GM21825 (cell line): ENCODE measurements around the gene LRP1.

ENCODE experiments used
- ATAC-seq: cut with Tn5 transposase; IDR thresholded peaks from one replicate; pipeline ENCODE4 v1.9.1; 2021; ENCODE audit warnings: mild to moderate bottlenecking, moderate library complexity; ENCODE audit not compliant: unreplicated experiment

The LRP1 gene

DNA sequence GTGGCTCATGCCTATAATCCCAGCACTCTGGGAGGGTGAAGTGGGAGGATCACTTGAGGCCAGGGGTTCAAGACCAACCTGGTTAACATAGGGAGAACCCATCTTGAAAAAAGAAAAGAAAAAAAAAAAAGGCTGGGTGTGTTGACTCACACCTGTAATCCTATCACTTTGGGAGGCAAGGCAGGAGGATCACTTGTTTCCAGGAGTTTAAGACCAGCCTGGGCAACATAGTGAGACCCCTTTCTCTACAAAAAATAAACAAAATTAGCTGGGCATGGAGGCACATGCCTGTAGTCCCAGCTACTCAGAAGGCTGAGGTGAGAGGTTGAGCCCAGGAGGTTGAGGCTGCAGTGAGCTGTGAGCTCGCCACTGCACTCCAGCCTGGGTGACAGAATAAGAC, 42.1 kb downstream of the LRP1 start:
- ATAC-seq, result no peak

DNA sequence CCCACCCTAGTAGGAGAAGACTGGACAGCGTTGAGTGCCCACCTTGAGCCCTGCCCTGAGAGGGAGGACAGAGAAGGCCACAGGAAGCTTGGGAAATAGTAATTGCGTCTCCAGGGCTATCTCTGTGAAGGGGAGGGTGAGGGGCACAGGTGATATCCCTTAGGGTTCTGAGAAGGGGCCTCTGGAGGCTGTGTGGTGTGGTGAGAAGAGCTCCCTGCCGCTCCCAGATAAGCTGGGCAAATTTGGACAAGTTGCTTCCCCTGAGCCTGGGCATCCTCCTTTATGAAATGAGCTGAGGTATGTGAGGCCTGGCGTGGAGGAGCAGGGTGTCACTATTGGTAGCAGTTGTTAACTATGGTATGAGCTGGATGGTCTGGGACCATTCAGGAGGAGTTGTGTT, 42.6 kb downstream of the LRP1 start:
- no peak for ATAC-seq

GRCh38 chr12:57171668-57172067, 43.4 kb downstream of the LRP1 start:
- no peak for ATAC-seq

DNA sequence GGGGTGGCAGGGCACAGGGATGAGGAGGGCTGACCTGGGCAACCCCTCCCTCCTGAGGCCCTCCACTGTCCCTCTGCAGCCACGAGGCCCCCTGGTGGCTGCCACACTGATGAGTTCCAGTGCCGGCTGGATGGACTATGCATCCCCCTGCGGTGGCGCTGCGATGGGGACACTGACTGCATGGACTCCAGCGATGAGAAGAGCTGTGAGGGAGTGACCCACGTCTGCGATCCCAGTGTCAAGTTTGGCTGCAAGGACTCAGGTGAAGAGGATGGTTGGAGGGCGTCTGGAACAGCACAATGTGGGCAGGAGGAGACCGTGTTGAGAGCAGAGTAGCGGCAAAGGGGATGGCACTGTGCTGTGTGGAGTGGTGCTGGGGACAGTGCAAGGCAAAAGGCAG, 44.8 kb downstream of the LRP1 start:
- ATAC-seq, result no peak

- ATAC-seq, result no peak
Measured at GRCh38 chr12:57173683-57174082, 45.4 kb downstream of the LRP1 start.

GRCh38 chr12:57175428-57176138, 47.3 kb downstream of the LRP1 start:
- ATAC-seq, result no peak

DNA sequence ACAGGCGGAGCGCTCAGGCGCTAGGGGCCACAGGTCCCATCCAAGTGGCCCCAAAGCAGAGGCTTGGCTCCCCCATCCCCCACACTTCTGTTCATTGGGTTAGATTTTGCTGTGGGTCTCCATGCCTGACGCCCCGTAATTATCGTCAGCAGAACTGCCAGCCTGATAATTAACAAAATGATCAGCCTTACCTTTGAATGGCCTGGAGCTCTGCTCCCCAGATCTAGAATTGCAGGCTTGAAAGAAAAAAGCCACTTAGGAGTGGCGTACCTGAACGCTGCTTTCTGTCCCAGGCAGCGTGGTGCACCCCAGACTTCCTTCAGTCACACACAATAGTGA, 47.8 kb downstream of the LRP1 start:
- ATAC-seq, result no peak

GRCh38 chr12:57176846-57177245, 48.6 kb downstream of the LRP1 start:
- ATAC-seq, result no peak

DNA sequence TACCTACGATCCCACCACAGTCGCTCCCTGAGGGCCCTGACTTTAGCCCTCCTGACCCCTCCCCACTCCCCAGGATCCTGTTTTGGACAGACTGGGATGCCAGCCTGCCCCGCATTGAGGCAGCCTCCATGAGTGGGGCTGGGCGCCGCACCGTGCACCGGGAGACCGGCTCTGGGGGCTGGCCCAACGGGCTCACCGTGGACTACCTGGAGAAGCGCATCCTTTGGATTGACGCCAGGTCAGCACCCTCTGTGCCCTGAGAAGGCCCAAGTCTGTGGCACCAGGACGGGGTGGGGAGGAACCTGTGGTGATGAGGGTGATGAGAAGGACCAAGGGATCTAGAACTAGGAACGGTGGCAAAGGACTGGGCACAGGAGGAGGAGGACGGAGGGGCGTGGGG, 49.1 kb downstream of the LRP1 start:
- no peak for ATAC-seq

- no peak for ATAC-seq
Measured at GRCh38 chr12:57178213-57178612, 49.9 kb downstream of the LRP1 start.

DNA sequence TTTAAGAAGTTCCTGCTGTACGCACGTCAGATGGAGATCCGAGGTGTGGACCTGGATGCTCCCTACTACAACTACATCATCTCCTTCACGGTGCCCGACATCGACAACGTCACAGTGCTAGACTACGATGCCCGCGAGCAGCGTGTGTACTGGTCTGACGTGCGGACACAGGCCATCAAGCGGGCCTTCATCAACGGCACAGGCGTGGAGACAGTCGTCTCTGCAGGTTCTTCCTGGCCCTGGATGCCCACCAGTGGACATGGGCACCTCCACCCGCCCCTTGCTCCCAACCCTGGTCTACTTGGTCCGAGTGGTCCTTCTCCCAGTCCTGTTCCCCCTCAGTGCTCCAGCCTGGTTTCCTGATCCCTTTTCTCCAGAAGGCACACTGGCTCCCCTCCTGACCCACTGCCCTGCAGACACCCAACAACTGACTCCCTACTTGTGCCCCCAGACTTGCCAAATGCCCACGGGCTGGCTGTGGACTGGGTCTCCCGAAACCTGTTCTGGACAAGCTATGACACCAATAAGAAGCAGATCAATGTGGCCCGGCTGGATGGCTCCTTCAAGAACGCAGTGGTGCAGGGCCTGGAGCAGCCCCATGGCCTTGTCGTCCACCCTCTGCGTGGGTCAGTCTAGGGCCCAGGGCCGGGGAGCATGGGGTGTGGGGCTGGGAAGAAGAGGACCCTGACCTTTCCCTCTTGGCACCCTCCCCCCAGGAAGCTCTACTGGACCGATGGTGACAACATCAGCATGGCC, 51.2 kb downstream of the LRP1 start:
- ATAC-seq, result no peak

GRCh38 chr12:57180321-57180989, 52.2 kb downstream of the LRP1 start:
- no peak for ATAC-seq

DNA sequence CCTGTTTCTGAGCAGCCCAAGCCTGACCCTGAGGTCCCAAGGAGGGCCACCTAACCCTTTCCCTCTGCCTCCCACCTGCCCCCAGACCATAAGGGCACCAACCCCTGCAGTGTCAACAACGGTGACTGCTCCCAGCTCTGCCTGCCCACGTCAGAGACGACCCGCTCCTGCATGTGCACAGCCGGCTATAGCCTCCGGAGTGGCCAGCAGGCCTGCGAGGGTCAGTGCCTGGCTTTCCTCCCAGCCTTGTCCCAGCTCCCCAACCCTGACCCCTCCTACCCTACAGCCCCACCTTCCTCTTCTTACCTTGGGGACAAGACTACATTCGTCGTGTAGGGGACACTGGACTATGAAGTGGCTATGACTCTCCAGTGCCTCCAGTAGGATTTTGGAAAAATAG, 52.8 kb downstream of the LRP1 start:
- no peak for ATAC-seq

- ATAC-seq, result no peak
Measured at GRCh38 chr12:57181561-57182155, 53.4 kb downstream of the LRP1 start.

- ATAC-seq, result peak; percentile 63
Measured at GRCh38 chr12:57182918-57183575, 54.8 kb downstream of the LRP1 start.

- no peak for ATAC-seq
Measured at GRCh38 chr12:57183939-57184725, 55.8 kb downstream of the LRP1 start.

GRCh38 chr12:57185403-57185802, 57.1 kb downstream of the LRP1 start:
- ATAC-seq, result no peak

DNA sequence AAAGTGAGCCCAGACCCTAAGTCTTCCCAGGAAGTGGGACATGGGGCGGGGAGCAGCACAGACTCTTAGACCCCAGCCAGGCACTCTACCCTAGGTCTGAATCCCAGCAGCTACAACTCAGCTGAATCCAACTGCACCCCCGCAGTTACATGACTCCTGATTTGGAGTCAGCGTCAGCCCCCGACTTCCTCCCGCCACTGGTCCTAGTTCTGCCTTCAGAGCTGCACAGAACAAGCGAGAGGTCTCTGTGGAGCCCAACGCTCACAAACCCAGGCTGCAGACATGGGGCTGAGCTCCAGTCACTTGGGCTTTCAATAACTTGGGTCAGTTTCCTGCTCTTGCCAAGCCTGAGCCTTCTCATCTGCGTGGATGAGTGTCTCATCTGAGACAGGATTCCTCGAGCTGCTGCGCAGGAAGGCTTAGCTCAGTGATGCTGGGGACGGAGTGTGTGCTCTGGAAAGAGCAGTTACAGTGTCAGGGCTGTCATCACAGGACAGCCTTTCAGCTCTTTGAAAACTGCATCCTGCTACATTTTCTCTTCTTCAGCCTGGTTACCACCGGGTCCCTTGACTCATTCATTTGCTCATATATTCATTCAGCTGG, 57.7 kb downstream of the LRP1 start:
- ATAC-seq, result no peak

DNA sequence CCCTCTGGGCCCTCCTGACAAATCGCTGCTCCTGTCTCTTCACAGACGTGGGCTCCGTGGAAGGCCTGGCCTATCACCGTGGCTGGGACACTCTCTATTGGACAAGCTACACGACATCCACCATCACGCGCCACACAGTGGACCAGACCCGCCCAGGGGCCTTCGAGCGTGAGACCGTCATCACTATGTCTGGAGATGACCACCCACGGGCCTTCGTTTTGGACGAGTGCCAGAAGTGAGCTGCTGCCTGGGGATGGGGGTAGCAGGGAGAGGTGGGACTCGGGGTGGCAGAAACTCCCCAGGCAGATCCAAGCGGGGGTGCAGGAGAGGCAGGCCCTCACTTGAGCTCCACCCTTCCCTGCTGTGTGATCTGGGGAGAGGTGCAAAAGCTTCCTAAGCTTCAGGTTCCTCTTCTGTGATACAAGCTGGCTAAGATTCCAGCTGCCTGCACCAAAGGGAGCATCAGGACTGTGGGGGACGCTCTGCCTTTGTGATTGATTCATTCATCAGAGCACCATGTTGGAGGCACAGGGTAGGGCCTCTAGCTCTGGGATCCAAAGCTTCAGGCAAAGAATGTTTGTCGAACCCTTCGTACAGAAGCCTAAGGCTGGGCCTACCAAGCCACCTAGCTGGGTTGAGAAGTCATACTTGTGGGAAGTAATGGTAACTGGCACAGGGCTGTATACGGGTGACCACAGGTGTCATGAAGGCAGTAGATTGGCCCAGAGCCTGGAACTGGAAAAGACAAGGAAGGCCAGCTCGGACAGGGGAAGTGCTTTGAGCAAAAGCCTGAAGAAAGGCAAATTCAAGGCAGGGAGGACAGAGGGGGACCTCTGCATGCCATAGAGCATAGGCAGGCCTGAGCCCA, 59.2 kb downstream of the LRP1 start:
- no peak for ATAC-seq
